Natural killer cell treated with Interleukin-12 subunit alpha and Interleukin-12 subunit beta and Interleukin-15 and Interleukin-18, amount 100 ng/mL, for 72 hours (primary cell): Measurements from ENCODE around the gene FAM200B. TPM values are rescaled to one million over a fixed set of nuclear protein-coding genes. Genes with fewer than 3 reads are reported as not detected.

Source experiments
- ATAC-seq, 2 donors: fragments of 150-1000 bp; cut with Tn5 transposase in 1 of 2; sonication (Bioruptor Pico), chemical (Tn5 transposase) in 1 of 2; 2 replicates each; pipeline ENCODE4 v1.10.0; 2021
- DNase-seq: peaks from one replicate; pipeline ENCODE4 v3.0.0; 2022; ENCODE audit warnings: low spot score
- H3K27ac Mint-ChIP-seq, 2 donors: 1 replicate in 1 of 2; 2 replicates in 1 of 2; pipeline ENCODE4 v1.8.0; 2022; ENCODE audit warnings: mixed read lengths in 2 of 2, mild to moderate bottlenecking in 1 of 2, moderate library complexity in 1 of 2
- H3K27me3 Mint-ChIP-seq, 2 donors: 1 replicate in 1 of 2; 2 replicates in 1 of 2; pipeline ENCODE4 v1.8.0; 2022; ENCODE audit warnings: mixed read lengths in 2 of 2
- H3K36me3 Mint-ChIP-seq: one replicate; pipeline ENCODE4 v1.8.0; 2022; ENCODE audit warnings: mixed read lengths
- H3K4me1 Mint-ChIP-seq, 2 donors: 1 replicate in 1 of 2; 2 replicates in 1 of 2; pipeline ENCODE4 v1.8.0; 2022; ENCODE audit warnings: low read depth in 2 of 2, mixed read lengths in 2 of 2, mild to moderate bottlenecking in 1 of 2
- H3K4me3 Mint-ChIP-seq: one replicate; pipeline ENCODE4 v1.8.0; 2022; ENCODE audit warnings: mixed read lengths
- H3K9me3 Mint-ChIP-seq: 2 replicates; pipeline ENCODE4 v1.8.0; 2022; ENCODE audit warnings: mixed read lengths
- total RNA-seq, 2 donors: library from RNA; stranded (reverse); gene quantifications; one replicate each; pipeline ENCODE4 v1.2.3, GENCODE V29; 2022

The FAM200B gene
- total RNA-seq, 2 donors from 2014 or later: 10.7 to 11.0 TPM

DNA sequence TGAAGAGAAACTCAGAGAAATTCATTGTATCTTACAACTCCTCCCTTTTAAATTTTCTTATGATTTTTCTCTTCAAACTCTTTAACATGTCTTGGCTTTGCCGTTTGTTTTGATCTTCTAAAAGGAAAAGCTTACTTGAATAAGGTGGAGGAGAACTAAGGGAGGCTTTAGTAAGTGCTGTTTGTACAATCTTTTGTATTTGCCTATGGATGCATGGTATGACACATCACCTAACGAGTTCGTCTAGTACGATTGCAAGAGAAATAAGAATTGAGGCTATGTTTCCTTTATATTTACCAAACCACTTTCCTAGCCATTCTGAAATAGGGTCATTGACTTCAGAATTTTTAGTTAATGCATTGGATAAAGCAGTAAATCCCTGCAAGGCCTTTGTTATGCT lies 12.8 kb downstream of the FAM200B start:
- H3K4me1 Mint-ChIP-seq: peaks cover 5% of the 10 kb centered on the region in 2 donors

DNA sequence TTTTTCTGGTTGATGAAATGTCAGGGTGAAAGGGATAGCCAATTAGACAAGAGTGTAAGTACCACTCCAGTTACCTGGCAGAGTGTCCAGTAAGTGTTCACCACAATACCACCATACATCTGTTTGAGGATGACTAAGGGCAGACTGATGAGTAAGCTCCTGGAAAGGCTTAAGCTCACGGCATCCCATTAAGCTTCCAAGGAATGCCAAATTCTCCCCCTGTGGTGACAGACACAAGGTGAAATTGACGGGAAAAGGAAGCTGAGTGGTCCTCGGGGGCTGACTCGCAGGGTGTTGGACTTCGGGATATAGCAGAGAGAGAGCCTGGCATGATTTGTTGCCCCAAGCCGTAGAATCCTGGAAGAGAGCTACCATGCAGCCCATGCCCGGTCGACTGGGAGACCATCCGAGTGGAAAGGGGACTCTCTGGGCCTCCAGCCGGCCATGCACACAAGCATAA lies 13.6 kb downstream of the FAM200B start:
- H3K4me3 Mint-ChIP-seq: no peak overlapping the region
- peaks cover 5% of the 10 kb centered on the region in 2 donors for H3K4me1 Mint-ChIP-seq
- no peaks in the 10 kb centered on the region for H3K9me3 Mint-ChIP-seq
- ATAC-seq (no peak), DNase-seq (no peak)
- peaks cover 9 to 14% of the 10 kb centered on the region in 2 donors for H3K27me3 Mint-ChIP-seq
- no peaks in the 10 kb centered on the region for H3K36me3 Mint-ChIP-seq
- no peak overlapping the region for H3K27ac Mint-ChIP-seq

More for the DNA sequence above, 12.8 kb downstream of the FAM200B start:
- Mint-ChIP-seq H3K4me3 (no peak overlapping the region), H3K36me3 (no peaks in the 10 kb centered on the region), H3K27me3 (peaks cover 7% of the 10 kb centered on the region in 2 donors), H3K9me3 (no peaks in the 10 kb centered on the region), H3K27ac (no peak overlapping the region)
- no peak for DNase-seq
- ATAC-seq: no peak

- DNase-seq (no peak), ATAC-seq (no peak)
- H3K27me3 Mint-ChIP-seq: peaks cover 9 to 15% of the 10 kb centered on the region in 2 donors
- no peak overlapping the region for H3K27ac Mint-ChIP-seq
- H3K36me3 Mint-ChIP-seq: no peaks in the 10 kb centered on the region
- no peak overlapping the region for H3K4me3 Mint-ChIP-seq
- no peaks in the 10 kb centered on the region for H3K9me3 Mint-ChIP-seq
- H3K4me1 Mint-ChIP-seq: peaks cover 5% of the 10 kb centered on the region in 2 donors
These were observed 14.1 kb downstream of the FAM200B start for GRCh38 chr4:15695729-15696128.

- Mint-ChIP-seq H3K27me3 (peaks cover 14 to 15% of the 10 kb centered on the region in 2 donors), H3K27ac (no peak overlapping the region), H3K36me3 (no peaks in the 10 kb centered on the region), H3K9me3 (no peaks in the 10 kb centered on the region), H3K4me3 (no peak overlapping the region), H3K4me1 (peaks cover 5% of the 10 kb centered on the region in 2 donors)
- DNase-seq: no peak
- ATAC-seq: no peak
These were observed 15.2 kb downstream of the FAM200B start for GRCh38 chr4:15696866-15697265.

DNA sequence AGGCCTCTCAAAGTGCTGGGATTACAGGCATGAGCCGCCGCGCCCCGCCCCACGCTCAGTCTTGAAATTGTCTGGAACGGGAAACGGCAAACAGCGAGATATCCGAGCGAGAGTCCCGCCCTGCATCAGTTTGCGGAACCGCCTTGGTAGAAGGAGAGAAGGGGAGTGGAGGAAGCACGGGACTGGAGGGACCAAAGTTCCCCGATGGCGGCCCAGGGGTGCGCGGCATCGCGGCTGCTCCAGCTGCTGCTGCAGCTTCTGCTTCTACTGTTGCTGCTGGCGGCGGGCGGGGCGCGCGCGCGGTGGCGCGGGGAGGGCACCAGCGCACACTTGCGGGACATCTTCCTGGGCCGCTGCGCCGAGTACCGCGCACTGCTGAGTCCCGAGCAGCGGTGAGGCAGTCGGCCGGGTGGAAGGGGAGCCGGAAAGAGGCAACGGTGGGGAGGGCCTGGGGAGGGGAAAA lies 21.3 kb downstream of the FAM200B start, which contains the start of gene BST1:
TSS of gene BST1 (plus strand) at position 125 of the 463 bp plus-strand sequence. CDS start at position 205, 80 bp downstream.
- no peaks in the 10 kb centered on the region for H3K9me3 Mint-ChIP-seq
- H3K4me3 Mint-ChIP-seq: peak within 1 kb of the TSS; percentile 84
- H3K27ac Mint-ChIP-seq: no peak within 1 kb of the TSS
- H3K36me3 Mint-ChIP-seq: no peaks in the 10 kb centered on the region
- H3K27me3 Mint-ChIP-seq: peaks cover 15 to 17% of the 10 kb centered on the region in 2 donors
- peak; percentile 78 to 80 for ATAC-seq
- peaks cover 0 to 16% of the 10 kb centered on the region in 2 donors for H3K4me1 Mint-ChIP-seq
- DNase-seq: peak; percentile 68

- H3K4me1 Mint-ChIP-seq: peaks cover 0 to 16% of the 10 kb centered on the region in 2 donors
- H3K9me3 Mint-ChIP-seq: no peaks in the 10 kb centered on the region
- ATAC-seq: peak; percentile 8 to 13
- peaks cover 15 to 17% of the 10 kb centered on the region in 2 donors for H3K27me3 Mint-ChIP-seq
- peak overlapping the region; percentile 84 for H3K4me3 Mint-ChIP-seq
- no peaks in the 10 kb centered on the region for H3K36me3 Mint-ChIP-seq
- H3K27ac Mint-ChIP-seq: no peak overlapping the region
- DNase-seq: no peak
These were observed 21.8 kb downstream of the FAM200B start for GRCh38 chr4:15703439-15703838.

- peaks cover 11 to 17% of the 10 kb centered on the region in 2 donors for H3K27me3 Mint-ChIP-seq
- no peaks in the 10 kb centered on the region for H3K9me3 Mint-ChIP-seq
- DNase-seq (no peak), ATAC-seq (no peak)
- H3K36me3 Mint-ChIP-seq: no peaks in the 10 kb centered on the region
- peaks cover 0 to 16% of the 10 kb centered on the region in 2 donors for H3K4me1 Mint-ChIP-seq
- peak overlapping the region; percentile 84 for H3K4me3 Mint-ChIP-seq
- H3K27ac Mint-ChIP-seq: no peak overlapping the region
These were observed 22.5 kb downstream of the FAM200B start for GRCh38 chr4:15704129-15704528.

GRCh38 chr4:15706646-15707362 lies 25.2 kb downstream of the FAM200B start:
- DNase-seq (no peak), ATAC-seq (no peak)
- peaks cover 0 to 16% of the 10 kb centered on the region in 2 donors for H3K4me1 Mint-ChIP-seq
- H3K27me3 Mint-ChIP-seq: peaks cover 0 to 7% of the 10 kb centered on the region in 2 donors
- H3K27ac Mint-ChIP-seq: no peak overlapping the region
- H3K9me3 Mint-ChIP-seq: no peaks in the 10 kb centered on the region
- no peaks in the 10 kb centered on the region for H3K36me3 Mint-ChIP-seq
- no peak overlapping the region for H3K4me3 Mint-ChIP-seq

- Mint-ChIP-seq H3K27ac (no peak overlapping the region), H3K27me3 (peaks cover 0 to 7% of the 10 kb centered on the region in 2 donors), H3K36me3 (no peaks in the 10 kb centered on the region), H3K4me1 (peaks cover 0 to 16% of the 10 kb centered on the region in 2 donors), H3K4me3 (no peak overlapping the region), H3K9me3 (no peaks in the 10 kb centered on the region)
- no peak for ATAC-seq
- no peak for DNase-seq
These were observed 25.7 kb downstream of the FAM200B start for GRCh38 chr4:15707363-15707715.

DNA sequence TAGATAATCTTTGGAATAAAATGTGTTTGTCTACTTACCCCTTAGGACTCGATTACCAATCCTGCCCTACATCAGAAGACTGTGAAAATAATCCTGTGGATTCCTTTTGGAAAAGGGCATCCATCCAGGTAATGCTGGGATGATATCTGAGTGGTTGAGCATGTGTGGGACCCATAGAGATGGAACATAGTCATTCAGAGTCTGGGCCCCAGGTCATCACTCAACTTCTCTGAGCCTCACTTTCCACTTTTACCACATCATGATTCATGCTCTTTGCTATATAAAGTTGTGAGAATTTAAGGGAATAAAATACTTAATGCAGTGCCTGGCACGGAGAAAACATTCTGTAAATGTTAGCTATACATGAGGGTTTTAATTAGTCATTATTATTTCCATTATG lies 30.1 kb downstream of the FAM200B start:
- H3K27me3 Mint-ChIP-seq: no peaks in the 10 kb centered on the region
- DNase-seq: no peak
- no peak for ATAC-seq
- no peaks in the 10 kb centered on the region for H3K36me3 Mint-ChIP-seq
- peaks cover 0 to 5% of the 10 kb centered on the region in 2 donors for H3K4me1 Mint-ChIP-seq
- H3K9me3 Mint-ChIP-seq: no peaks in the 10 kb centered on the region
- H3K27ac Mint-ChIP-seq: no peak overlapping the region
- no peak overlapping the region for H3K4me3 Mint-ChIP-seq

DNA sequence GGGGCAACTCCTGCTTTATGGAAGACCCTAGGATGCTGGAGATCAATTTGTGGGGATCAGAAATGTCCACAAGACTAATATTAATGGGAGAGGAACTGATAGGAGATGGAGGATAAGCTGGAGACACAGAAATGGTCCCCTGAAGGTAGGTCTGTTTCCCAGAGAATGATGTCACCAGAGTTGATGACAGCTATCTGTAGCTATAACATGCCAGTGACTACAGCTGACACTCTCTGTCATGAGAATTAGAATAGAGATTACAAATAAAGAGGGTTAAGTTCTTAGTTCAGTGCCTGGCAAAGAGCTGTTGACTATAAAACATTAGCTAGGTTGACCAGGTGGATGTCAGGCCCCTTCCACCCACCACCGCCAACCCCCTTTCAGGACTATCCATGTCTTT lies 30.6 kb downstream of the FAM200B start:
- Mint-ChIP-seq H3K27me3 (no peaks in the 10 kb centered on the region), H3K9me3 (no peaks in the 10 kb centered on the region), H3K36me3 (no peaks in the 10 kb centered on the region), H3K27ac (no peak overlapping the region), H3K4me3 (no peak overlapping the region), H3K4me1 (peaks cover 0 to 5% of the 10 kb centered on the region in 2 donors)
- ATAC-seq: no peak
- DNase-seq: no peak

DNA sequence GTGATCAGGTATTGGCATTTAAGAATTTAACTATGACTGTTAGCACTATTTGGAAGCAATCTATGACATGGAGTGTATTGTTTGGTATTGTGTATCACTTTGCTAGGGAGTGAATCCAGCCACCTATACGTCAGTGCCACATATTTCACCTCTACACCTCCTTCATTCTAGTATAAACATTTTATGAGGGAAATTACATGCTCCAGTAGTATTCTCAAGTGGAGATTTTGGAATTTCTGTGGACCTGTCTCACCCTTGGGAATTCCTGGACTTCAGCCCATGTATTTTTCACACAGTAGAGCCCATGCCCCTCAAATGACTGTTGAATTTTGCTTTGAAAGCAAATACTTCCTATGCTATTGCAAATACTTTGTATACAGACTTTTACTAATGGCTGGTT lies 32.5 kb downstream of the FAM200B start:
- Mint-ChIP-seq H3K27me3 (no peaks in the 10 kb centered on the region), H3K4me1 (peaks cover 0 to 5% of the 10 kb centered on the region in 2 donors), H3K4me3 (no peak overlapping the region), H3K36me3 (no peaks in the 10 kb centered on the region), H3K9me3 (no peaks in the 10 kb centered on the region), H3K27ac (no peak overlapping the region)
- DNase-seq (no peak), ATAC-seq (no peak)

GRCh38 chr4:15714646-15715435 lies 33.2 kb downstream of the FAM200B start:
- ATAC-seq (no peak), DNase-seq (no peak)
- H3K4me3 Mint-ChIP-seq: no peak overlapping the region
- H3K9me3 Mint-ChIP-seq: no peaks in the 10 kb centered on the region
- H3K27me3 Mint-ChIP-seq: no peaks in the 10 kb centered on the region
- no peaks in the 10 kb centered on the region for H3K36me3 Mint-ChIP-seq
- H3K27ac Mint-ChIP-seq: no peak overlapping the region
- peaks cover 0 to 5% of the 10 kb centered on the region in 2 donors for H3K4me1 Mint-ChIP-seq

DNA sequence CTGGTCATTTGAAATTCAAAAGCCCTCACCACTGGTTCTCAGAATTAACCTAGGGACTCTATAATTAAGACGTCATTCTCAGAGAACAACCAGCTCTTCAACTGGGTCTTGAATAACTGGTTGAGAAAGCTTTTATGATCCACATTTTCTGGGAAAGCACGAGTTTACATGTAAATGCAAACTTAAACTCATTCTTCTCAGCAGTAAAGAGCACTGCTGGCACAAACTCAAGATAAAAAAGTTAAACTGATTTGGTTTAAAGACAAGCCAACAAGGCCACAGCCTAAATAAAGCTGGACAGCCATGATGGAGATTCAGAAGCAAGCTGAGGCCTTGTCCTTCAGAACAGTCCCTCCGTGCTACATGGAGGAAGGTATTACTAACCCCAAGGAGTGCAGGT lies 34.5 kb downstream of the FAM200B start:
- DNase-seq (no peak), ATAC-seq (no peak)
- H3K4me1 Mint-ChIP-seq: peaks cover 0 to 5% of the 10 kb centered on the region in 2 donors
- no peaks in the 10 kb centered on the region for H3K9me3 Mint-ChIP-seq
- no peaks in the 10 kb centered on the region for H3K27me3 Mint-ChIP-seq
- no peak overlapping the region for H3K27ac Mint-ChIP-seq
- no peaks in the 10 kb centered on the region for H3K36me3 Mint-ChIP-seq
- no peak overlapping the region for H3K4me3 Mint-ChIP-seq
